ENCODE measurements around the gene NCKAP5. TPM values are rescaled to one million over a fixed set of nuclear protein-coding genes. Genes with fewer than 3 reads are reported as not detected.

The NCKAP5 gene
- total and polyA plus RNA-seq, 2 donors (not counting 1 experiment from before 2014, with no cell fraction given) = not detected

DNA sequence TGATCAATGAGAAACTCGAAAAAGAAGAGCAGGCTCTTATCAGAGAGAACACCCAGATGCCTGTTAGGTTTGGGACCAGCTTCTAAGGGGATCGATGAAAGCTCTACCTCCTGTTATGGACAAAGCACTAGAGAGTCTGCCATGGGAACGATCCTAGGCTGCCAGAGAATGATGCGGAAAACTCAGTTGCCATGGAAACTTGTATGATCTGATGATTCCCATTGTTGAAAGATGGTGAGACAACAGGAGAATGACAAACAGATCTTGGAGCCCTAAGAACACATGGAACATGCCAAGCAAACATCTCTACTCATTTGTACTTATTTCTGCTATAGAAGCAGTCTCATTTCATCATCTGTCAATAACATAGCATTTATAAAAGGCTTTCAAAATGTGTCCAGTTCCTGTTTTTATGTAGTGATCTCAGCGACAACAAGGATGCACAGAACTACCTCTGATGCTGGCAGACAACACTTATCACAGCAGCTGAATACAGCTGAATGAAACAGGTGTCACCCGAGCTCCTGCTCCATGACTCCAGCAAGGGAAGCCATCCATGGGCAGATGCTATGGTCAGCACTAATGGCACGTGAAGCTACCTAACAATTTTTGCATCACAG lies 59.6 kb downstream of the NCKAP5 start:
- H2AFZ ChIP-seq (ENCODE audit: insufficient read depth, low read depth, low read length, poor library complexity, severe bottlenecking) = no peak overlapping the region
- H3K9me3 Mint-ChIP-seq (ENCODE audit: insufficient read depth) = no peaks in the 10 kb centered on the region
- ChIA-PET POLR2A (no interaction called here), CTCF (no interaction called here)
- H3K27me3 ChIP-seq (replicated peaks in 1 of 4; ENCODE audit: control extremely low read depth in 1 of 4, control insufficient read depth in 3 of 4, insufficient read depth in 4 of 4, low read length in 3 of 4) = no peaks in the 10 kb centered on the region
- no peak overlapping the region for H3K27ac Mint-ChIP-seq
- no peaks in the 10 kb centered on the region for H3K4me1 Mint-ChIP-seq
- WGBS (ENCODE audit: insufficient coverage) = 83% methylated on average over 4 of the region's 7 CpGs
- no peak overlapping the region for H3K4me2 ChIP-seq (replicated peaks; ENCODE audit: low read depth, low read length, poor library complexity, severe bottlenecking)
- DNase-seq (no peak), ATAC-seq (ENCODE audit: low read depth) (no peak)
- H3K9ac ChIP-seq (ENCODE audit: low read length) = no peak overlapping the region
- no peak overlapping the region for H3K4me3 Mint-ChIP-seq
- H3K9me3 ChIP-seq (ENCODE audit: control extremely low read depth in 1 of 3, control insufficient read depth in 2 of 3, insufficient read depth in 1 of 3, low read length in 2 of 3) = peaks cover 0 to 3% (median 0%) of the 10 kb centered on the region in 3 donors
- no peaks in the 10 kb centered on the region for H4K20me1 ChIP-seq (ENCODE audit: control insufficient read depth, insufficient read depth, low read length, poor library complexity, severe bottlenecking)
- no peak overlapping the region for H3K27ac ChIP-seq (ENCODE audit: low read length in 2 of 2)
- no peaks in the 10 kb centered on the region for H3K36me3 ChIP-seq (replicated peaks in 1 of 2; ENCODE audit: control extremely low read depth in 1 of 2, control insufficient read depth in 1 of 2, extremely low read depth in 1 of 2, insufficient read depth in 2 of 2, low read length in 1 of 2)
- H3K4me3 ChIP-seq (ENCODE audit: control extremely low read depth in 1 of 5, extremely low read depth in 1 of 5, insufficient read depth in 1 of 5, low read depth in 2 of 5, low read length in 4 of 5) = no peak overlapping the region
- no peaks in the 10 kb centered on the region for H3K79me2 ChIP-seq (ENCODE audit: control insufficient read depth, insufficient read depth, low read length)
- intact Hi-C loops (cut with micrococcal nuclease) = no loop called here
- TF ChIP-seq EZH2 (IDR thresholded peaks at IDR 0.05; ENCODE audit: borderline replicate concordance, insufficient read depth, low read depth, low read length, poor library complexity, severe bottlenecking) = no peak
- TF ChIP-seq, protein P1, sequence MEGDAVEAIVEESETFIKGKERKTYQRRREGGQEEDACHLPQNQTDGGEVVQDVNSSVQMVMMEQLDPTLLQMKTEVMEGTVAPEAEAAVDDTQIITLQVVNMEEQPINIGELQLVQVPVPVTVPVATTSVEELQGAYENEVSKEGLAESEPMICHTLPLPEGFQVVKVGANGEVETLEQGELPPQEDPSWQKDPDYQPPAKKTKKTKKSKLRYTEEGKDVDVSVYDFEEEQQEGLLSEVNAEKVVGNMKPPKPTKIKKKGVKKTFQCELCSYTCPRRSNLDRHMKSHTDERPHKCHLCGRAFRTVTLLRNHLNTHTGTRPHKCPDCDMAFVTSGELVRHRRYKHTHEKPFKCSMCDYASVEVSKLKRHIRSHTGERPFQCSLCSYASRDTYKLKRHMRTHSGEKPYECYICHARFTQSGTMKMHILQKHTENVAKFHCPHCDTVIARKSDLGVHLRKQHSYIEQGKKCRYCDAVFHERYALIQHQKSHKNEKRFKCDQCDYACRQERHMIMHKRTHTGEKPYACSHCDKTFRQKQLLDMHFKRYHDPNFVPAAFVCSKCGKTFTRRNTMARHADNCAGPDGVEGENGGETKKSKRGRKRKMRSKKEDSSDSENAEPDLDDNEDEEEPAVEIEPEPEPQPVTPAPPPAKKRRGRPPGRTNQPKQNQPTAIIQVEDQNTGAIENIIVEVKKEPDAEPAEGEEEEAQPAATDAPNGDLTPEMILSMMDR (IDR thresholded peaks at IDR 0.05) = no peak
- H3K27me3 Mint-ChIP-seq = peaks cover 6% of the 10 kb centered on the region
- H3K4me1 ChIP-seq (ENCODE audit: control insufficient read depth in 2 of 2, insufficient read depth in 2 of 2, low read length in 2 of 2) = no peaks in the 10 kb centered on the region

DNA sequence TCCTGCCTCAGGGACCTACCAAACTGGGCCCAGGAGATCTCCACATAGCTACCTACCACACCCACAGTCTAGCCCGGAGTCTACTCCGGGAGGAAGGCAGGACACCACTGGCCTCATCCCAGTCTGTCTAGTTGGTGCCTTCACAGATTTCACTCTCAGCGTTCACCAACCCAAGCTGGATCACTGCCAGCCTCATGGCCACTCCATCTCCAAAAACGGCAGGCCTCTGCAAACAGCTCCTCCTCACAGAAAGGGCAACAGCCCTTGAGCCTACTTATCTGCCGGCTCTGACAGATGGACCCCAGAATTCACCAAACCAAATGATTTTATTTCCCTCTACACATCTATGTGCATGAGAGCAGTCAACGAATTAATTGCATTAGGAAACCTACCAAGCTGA lies 61.3 kb downstream of the NCKAP5 start:
- ATAC-seq (ENCODE audit: low read depth) (no peak), DNase-seq (no peak)
- no peak overlapping the region for H2AFZ ChIP-seq (ENCODE audit: insufficient read depth, low read depth, low read length, poor library complexity, severe bottlenecking)
- no peaks in the 10 kb centered on the region for H3K4me1 ChIP-seq (ENCODE audit: control insufficient read depth in 2 of 2, insufficient read depth in 2 of 2, low read length in 2 of 2)
- WGBS (ENCODE audit: insufficient coverage) = 86% methylated on average over 6 of the region's 6 CpGs
- CTCF ChIA-PET = no interaction called here
- H3K9ac ChIP-seq (ENCODE audit: low read length) = no peak overlapping the region
- TF ChIP-seq EZH2 (IDR thresholded peaks at IDR 0.05; ENCODE audit: borderline replicate concordance, insufficient read depth, low read depth, low read length, poor library complexity, severe bottlenecking) = no peak
- TF ChIP-seq, protein P1 (IDR thresholded peaks at IDR 0.05) = no peak
- no peaks in the 10 kb centered on the region for H3K79me2 ChIP-seq (ENCODE audit: control insufficient read depth, insufficient read depth, low read length)
- Mint-ChIP-seq H3K9me3 (ENCODE audit: insufficient read depth) (no peaks in the 10 kb centered on the region), H3K4me1 (no peaks in the 10 kb centered on the region), H3K27ac (no peak overlapping the region), H3K4me3 (no peak overlapping the region), H3K27me3 (peaks cover 6% of the 10 kb centered on the region)
- no peak overlapping the region for H3K27ac ChIP-seq (ENCODE audit: low read length in 2 of 2)
- H4K20me1 ChIP-seq (ENCODE audit: control insufficient read depth, insufficient read depth, low read length, poor library complexity, severe bottlenecking) = no peaks in the 10 kb centered on the region
- peaks cover 0 to 4% (median 0%) of the 10 kb centered on the region in 4 experiments for H3K27me3 ChIP-seq (replicated peaks in 1 of 4; ENCODE audit: control extremely low read depth in 1 of 4, control insufficient read depth in 3 of 4, insufficient read depth in 4 of 4, low read length in 3 of 4)
- no peak overlapping the region for H3K4me3 ChIP-seq (ENCODE audit: control extremely low read depth in 1 of 5, extremely low read depth in 1 of 5, insufficient read depth in 1 of 5, low read depth in 2 of 5, low read length in 4 of 5)
- intact Hi-C loops (cut with micrococcal nuclease) = no loop called here
- POLR2A ChIA-PET = no interaction called here
- no peak overlapping the region for H3K4me2 ChIP-seq (replicated peaks; ENCODE audit: low read depth, low read length, poor library complexity, severe bottlenecking)
- H3K9me3 ChIP-seq (ENCODE audit: control extremely low read depth in 1 of 3, control insufficient read depth in 2 of 3, insufficient read depth in 1 of 3, low read length in 2 of 3) = peaks cover 0 to 3% (median 0%) of the 10 kb centered on the region in 3 donors
- no peaks in the 10 kb centered on the region for H3K36me3 ChIP-seq (replicated peaks in 1 of 2; ENCODE audit: control extremely low read depth in 1 of 2, control insufficient read depth in 1 of 2, extremely low read depth in 1 of 2, insufficient read depth in 2 of 2, low read length in 1 of 2)
